Renal cortical epithelial cell (primary cell): ENCODE data around the gene THSD4. TPM values are rescaled to one million over a fixed set of nuclear protein-coding genes. Genes with fewer than 3 reads are reported as not detected.
"Not testable (repeated sequence)": the region's sequence is repeated elsewhere in the genome, so short reads cannot be mapped to it uniquely, and the experiment has no call there.

ENCODE experiments used
- DNase-seq: peaks from one replicate; pipeline ENCODE4 v3.0.0-alpha.2; 2011; ENCODE audit warnings: low read depth
- total RNA-seq: library from RNA; depleted of rRNA; stranded (reverse); fragments of >200 nt; gene quantifications from 2 replicates; pipeline ENCODE4 v1.2.3, GENCODE V29; 2014

Gene THSD4
- total RNA-seq, 1 donor from 2014 or later: 58.6 TPM

DNA sequence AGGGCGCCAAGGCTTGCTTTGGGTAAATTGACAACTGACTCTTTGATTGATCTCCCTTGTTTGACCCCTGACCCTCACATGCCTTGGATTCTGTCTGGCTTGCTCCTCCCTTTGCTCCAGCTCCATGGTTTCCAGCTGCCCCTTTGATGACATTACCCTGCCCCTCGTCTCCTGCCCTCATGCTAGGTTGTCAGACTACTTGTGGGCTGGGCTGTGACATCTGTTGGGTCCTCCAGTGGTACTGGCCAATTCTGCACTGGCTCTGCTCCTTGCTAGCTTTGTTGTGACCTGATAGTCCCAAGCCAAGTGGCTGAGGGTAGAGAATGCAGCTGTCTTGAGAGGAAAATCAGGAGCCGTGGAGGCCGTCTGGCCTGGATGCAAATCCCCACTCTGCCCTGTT, 6.2 kb downstream of the THSD4 start:
- no peak for DNase-seq

DNA sequence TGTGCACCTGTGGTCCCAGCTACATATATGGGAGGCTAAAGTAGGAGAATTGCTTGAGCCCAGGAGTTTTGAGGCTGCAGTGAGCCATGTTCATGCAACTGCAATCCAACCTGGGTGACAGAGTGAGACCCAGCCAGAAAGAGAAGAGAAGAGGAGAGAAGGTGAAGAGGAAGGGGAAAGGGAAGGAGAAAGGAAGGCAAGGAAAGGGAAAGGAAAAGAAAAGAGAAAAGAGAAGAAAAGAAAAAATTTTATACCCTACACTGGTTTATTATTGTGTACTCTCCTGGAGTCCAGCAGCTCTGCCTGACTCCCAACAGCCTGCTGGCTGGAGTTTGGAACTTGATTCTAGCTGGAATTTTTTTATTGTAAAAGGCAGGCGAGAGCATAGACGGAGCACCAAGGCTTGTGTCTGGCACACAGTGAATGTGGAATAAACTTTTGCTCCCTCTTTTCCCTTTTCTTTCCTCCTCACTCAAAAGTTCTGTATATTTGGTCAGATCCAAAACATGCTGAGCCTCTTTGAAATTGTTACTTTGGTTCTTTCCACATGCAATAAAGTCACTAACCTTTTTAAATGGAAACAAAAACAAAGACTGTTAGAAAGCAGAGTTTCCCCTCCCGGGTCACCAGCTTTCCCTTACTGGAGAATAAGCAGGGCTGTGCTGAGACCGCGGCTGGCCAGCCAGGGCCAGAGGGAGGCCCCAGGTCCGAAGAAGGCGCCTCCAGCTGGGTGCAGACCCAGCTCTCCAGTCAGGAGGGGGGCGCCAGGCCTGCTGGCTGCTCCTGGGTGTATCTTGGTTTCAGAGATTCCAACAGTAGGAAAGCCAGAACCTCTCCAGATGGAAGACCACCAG, 9.9 kb downstream of the THSD4 start:
- no peak for DNase-seq

DNA sequence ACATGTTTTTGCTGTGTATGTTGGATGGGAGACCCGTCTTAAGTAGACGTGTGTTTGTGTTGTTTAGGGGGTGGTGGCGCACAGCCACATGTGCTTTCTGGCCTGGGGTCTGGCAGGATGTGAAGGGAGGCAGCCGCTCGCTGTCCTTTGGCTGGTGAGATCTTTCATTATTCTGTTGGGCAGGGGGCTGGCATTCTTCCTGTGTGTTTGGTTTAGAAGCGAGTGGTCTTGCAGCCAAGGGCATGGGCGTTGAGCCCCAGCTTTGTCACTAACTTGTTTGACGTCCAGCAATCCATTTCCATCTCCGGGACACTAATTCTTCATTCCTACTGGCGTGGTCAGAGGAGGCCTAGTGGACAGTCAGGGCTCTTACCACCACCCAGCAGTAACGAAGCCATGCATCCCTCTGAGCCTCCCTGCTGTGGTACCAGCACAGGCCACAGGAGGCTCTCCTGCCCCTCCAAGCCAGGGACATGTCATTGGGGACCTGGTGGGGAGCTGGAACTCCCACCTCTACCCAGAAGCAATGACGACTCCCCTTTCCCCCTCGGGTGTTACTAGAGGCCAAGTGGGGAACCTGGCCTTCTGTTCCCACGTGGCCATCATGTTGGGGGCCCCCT, 10.7 kb downstream of the THSD4 start:
- DNase-seq: no peak

DNA sequence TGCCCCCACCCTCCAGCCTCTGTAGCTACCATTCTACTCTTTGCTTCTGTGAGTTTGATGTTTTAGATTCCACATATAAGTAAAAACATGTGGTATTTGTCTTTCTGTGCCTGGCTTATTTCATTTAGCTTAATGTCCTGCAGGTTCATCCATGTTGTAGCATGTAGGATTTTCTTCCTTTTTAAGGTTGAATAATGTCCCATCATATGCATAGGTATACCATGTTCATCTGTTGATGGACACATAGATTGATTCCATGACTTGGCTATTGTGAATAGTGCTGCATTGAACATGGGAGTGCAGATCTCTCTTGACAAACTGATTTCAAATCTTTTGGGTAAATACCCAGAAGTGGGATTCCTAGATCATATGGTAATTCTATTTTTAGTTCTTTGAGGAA, 11.8 kb downstream of the THSD4 start:
- no peak for DNase-seq

DNA sequence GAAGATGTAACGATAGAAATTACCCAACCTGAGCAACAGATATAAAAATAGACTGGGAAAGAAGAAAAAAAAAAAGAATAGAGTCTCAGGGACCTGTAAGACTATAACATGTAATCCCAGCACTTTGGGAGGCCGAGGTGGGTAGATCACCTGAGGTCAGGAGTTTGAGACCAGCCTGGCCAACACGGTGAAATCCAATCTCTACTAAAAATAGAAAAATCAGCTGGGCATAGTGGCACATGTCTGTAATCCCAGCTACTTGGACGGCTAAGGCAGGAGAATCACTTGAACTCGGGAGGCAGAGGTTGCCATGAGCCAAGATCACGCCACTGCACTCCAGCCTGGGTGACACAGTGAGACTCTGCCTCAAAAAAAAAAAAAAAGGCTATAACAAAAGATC, 12.9 kb downstream of the THSD4 start:
- not testable (repeated sequence) for DNase-seq

DNA sequence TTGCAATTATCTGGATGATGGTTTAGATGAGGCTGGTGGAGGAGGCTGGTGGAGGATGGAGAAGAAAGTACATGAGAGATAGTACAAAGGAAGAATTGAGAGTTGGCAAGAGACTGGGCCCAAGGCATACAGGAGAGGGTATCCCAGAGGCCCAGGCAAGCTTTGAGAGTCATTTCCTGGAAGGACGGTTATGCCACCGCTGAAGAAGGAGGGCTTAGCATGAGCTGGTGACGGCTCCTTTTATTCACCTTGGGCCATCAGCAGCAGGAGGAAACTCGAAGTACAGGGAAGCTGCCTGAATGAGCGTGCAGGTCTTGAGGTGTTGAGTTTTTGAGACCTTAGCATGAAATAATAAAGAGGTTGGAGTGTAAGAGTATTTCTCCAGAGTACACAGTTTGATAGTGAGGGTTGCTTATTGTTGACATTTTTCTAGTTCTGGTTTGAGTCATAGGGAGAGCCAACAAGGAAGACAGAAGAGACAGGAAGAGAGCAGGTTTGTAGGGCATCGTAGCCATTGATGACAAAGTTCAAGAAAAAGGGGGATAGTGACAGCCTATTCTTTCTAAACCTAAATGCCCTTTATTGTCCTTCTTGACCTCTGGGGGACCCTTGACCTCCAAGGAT, 13.8 kb downstream of the THSD4 start:
- DNase-seq: no peak

DNA sequence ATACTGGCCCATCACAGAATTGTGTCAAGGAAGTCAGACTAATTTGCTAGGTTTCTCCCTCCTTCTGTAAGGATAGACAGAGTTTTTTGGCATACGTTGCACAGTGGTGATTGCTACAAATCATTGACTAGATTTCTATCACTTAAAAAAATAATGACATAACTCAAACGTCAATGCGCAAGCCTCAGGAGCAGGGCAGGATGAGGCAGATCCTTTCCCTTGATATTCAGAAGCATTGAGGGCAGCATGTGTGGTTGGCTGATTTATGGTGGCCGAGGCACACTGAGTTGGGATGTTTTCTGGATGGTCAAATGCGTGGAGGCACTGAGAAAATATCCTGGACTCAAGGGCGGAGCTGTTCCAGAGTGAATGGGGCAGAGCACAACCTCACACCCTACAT, 14.4 kb downstream of the THSD4 start:
- DNase-seq: no peak

DNA sequence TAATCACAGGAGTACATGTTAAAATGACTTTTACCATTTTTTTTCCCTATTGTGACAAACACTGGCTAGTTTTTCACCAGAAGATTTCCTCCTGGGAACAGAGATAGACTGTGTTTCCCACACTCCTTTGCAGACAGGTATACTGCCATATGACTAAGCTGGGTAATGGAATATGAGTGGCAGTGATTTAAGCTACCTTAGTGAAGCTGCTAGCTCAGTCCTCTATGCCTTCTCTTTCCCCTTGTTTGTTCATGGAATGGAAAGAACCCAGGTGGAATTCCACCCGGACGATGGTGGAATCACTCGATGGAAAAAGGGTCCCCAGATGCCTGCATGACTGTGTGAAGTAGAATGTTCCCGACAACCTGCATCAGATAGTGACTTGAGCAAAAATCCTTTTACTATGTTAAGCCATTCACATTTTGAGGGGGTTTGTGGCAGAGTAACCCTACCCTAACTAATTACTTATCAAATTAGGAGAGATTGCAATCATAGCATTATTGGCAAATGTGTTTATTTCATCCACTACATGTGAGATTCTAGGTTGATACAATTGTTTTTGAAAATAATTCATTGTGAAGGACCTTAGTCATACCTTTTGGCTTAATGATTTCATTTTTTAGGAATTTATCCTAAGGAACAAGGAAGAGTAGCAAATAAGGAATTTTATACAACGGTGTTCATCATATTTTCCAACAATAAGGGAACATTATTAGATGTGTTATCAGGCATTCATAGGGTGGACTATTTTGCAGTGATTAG, 16.5 kb downstream of the THSD4 start:
- DNase-seq: peak; percentile 67

DNA sequence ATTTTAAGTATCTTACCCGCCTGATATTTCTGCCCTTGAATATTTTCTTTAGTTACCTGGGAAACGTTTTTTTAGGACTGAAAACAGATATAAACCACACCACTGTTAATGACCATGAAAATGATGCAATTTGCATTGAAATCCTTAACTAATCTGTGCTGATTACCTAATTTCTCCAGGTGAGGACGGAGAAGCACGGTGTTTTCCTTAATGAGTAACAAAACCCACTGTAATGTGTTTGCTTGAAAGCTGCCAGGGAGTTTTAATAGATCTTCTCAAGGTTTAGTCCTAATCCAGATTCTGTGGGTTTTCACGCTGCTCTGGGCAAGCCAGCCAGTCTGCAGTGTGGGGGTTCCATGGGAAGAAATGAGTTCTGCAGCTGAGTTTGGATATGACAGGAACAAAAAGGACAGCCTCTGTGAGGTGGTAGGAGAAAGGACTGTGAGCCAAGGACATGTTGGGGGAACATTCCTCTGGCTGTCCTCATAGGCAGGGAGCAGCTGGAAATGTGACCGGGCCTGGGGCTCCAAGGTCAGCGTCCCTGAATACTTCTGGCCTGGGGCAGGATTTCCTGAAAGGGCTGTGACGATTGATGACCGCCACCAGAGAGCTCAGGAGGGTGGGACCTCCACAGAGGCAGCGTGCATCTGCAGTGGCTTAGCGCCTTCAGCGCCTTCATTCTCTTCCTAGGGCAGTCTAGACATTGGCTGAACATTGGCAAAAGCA, 18.6 kb downstream of the THSD4 start:
- peak; percentile 99 for DNase-seq

DNA sequence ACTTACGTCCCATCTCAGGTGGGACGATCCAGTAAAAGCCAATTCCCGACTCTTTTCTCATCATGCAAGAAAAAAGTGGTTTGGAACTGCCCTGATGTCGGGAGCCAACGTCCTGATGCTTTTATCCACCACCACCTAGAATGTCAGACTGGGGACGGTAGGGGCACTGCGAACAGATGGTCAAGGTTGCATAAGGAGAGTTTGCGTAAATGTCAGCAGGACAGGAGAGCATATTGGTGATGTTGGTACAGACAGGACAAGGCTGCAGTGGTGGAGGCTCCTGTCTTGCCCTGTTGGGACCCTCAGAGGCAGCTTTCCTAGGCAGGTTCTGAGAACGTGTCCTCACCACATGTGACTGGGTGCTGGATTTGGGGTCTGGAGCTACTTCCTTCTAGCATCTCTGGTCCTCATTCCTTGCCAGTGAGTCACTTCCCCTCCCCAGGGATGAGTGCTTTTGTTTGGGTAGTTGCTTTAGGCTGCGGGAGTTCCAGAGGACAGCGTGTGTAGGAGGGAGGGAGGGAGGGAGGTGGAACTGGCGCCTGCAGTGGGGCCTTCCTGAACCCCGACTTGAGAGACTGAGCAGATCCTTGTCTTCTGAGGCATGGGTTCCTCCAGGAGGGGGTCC, 21.0 kb downstream of the THSD4 start:
- DNase-seq: peak; percentile 86

DNA sequence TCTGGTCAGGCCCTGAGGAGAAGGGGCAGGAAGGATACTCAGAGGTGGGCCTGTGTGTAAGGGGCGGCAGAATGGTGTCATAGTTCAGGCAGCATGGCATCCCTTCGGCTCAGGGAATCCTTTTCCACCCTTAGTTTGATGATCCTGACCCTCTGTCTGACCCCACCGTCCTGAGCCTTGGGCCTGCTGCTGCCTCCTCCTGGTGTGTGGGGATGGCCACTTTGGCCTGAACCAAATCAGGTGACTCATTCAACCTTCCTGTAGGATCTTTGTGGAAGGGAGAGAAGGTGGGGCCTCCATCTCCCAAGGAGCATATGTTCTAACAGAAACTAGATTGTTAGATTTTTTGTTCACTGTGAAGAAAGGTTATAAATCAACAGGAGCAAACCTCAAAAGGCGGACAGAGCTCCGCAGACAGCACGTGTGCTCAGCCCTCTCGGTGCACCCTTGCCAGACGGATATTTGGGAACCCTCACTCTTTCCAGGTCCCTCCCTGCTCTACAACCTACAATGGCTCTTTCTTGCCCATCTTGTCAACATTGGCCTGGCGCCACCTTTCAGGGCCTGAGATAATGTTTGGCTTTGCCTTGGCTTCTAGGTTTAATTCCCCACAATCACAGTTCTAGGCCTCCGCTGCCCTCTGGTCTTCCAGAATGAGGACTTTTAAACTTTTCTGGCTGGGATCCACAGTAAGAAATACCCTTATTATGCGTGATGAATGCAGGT, 21.7 kb downstream of the THSD4 start:
- no peak for DNase-seq

DNA sequence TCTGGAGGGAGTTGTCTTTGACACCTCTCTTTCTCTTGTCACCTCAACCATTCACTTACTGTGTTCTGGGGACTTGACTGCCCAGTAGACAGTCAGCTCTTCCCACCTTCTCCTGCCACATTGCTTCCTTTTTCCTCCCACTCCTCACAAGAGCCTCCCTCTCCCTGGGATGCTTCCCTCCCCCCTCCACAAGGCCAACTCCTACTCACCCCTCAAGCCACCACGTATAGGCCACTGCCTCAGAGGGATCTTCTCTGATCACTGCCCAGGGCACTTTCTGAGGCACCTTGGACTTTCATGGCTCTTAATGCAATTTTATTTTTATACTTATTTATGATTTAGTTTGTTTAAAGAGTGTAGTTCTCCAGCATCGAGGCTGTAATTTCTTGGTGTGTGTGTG, 23.2 kb downstream of the THSD4 start:
- no peak for DNase-seq

DNA sequence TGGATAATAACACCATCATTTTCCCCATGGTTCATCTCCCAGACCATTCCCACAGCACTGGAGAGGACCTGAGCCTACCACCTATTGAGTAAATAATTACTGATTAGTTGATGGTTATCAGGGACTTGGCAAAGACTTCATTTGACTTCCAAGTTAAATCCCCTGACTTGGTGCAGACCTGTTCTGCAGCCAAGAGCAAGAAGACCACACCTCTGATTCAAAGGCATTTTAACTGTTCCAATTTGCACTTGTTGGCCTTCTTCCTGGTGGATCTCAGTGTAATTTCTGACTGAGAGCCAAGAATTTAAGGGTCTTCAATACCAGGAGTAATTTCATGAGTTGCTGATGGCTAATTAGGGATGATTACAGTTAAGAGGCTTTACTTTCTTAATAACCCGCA, 24.0 kb downstream of the THSD4 start:
- peak; percentile 49 for DNase-seq

DNA sequence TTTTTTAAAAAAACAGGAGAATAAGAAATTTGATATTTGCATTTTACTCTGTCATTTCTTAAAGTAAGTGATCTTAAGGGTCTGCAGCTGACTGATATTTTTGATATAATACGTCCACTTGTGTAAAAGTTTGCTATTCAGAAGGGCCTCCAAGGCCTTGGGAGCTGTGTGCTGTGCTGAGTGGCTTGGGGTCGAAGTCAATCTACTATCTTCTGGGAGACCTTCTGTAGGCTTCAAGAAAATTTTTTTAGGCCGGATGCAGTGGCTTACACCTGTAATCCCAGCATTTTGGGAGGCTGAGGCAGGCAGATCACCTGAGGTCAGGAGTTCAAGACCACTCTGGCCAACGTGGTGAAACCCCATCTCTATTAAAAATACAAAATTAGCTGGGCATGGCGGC, 26.3 kb downstream of the THSD4 start:
- DNase-seq: no peak

DNA sequence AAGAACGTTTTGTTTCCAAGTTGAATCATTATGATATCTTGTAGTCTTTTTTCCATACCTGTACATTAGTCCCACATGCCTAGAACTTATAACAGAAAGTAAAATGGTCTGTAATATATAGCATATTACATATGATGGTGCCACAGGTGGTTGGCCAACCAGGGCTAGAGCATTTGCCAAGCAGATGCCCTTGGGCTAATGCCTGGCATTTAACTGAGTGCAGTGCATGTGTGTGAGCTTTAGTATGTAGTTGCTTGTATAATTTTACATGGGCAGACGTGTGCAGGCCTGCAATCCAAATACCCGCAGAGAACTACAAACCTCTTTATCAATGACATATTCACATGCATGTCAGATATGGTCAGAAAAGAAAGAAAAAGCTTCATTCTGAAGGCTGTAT, 27.5 kb downstream of the THSD4 start:
- no peak for DNase-seq

DNA sequence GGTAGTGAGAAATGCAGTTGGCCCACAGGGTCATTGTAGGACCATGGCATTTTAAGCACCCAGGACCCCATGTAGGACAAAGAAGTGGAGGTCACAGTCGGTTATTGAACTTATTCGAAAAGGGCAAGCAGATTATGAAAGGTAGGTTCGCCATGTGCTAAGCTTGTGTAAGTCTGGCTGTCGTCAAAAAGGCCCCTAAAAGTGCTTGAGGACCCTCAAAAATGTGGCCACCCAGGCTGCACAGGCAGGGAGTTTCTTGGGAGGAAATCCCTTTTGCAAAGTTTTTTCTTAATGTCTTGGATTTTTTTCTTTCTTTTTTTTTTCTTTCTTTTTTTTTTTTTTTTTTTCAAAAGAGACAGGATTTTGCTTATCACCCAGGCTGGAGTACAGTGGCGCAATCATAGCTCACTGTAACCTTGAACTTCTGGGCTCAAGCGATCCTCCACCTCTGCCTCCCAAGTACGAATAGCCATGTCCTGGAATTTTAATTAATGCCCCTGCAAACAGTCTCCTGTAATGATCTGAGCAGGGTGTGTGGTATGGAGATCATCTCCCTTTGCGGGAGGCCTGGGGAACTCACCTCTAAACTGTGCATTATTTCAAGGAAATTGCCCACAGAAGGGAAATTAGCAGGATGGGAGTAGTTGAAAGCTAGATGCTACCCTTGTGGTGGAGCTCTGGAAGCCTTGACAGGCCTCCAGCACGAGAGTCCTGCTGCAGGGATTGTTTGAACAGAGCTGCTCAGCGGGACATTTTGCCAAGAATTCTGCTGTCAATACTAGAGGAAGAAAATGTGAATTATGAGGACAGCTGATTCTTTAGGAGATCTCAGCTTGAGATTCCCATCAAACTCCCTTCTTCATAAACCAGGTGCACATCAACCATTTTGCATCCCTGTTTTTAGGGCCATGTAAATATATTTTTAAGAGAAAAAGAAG, 28.4 kb downstream of the THSD4 start:
- DNase-seq: no peak

DNA sequence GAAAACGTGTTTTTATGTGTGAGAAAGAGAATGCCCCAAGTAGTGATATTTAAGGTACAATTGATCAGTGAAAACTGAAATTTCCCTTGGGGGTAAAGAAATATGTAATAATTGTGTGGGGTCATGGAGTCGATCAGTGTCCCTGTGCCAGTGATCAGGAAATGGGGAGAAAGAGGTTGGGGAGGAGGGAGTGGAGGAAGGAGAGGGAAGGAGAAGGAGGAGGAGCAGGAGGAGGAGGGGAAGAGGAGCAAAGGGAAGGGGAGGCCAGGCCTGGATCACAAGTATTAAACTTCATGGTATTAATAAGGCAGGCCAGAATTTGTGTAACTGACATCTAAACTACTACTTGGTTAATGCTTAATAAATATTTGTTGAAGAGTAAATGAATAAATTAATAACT, 30.4 kb downstream of the THSD4 start:
- no peak for DNase-seq

DNA sequence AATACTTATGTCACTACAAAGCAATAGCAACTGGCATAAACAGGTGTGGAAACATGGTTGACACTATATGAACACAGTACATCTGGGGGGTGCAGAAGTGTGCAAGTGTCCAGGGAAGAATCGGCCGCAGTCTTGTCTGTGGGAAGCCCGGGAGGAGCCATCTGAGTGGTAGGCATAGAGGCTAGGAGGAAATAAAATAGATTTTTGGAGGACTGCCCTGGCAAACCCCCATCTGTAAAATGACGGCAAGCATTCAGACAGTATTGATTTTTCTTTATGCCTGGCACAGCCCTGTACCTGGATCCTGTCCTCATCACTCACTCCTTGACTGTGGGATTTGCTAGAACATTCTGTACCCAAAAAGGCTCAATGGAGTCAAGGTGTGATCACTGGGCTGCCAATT, 31.3 kb downstream of the THSD4 start:
- no peak for DNase-seq

DNA sequence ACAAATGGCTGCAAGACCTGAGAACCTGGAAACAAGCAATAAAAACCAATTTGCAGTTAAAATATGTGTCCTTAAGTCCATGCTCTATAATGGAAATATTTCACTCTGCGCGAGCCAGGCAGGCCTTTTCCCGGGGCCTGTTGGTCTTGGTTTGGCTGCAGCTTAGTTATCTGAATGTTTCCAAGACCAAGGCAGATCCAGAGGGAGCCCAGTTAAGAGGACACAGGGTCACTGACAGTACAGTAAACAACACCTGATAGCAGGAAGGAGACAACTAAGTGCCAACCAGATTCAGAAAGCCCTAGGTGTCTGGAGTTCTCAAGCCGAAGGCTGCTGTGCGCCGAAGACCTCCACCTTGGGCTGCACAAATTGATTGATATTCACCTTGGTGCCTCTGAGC, 32.8 kb downstream of the THSD4 start:
- no peak for DNase-seq
